NB4 (cell line): ENCODE results near the gene ZDHHC13.
"Not testable (repeated sequence)": the region's sequence is repeated elsewhere in the genome, so short reads cannot be mapped to it uniquely, and the experiment has no call there.

Experiments used
- POLR2A ChIP-seq: IDR thresholded peaks from 2 replicates; pipeline ENCODE4 v1.6.1; 2011; ENCODE audit warnings: mild to moderate bottlenecking; ENCODE audit not compliant: insufficient read length; ENCODE audit errors: extremely low read depth
- TF ChIP-seq, protein P1 (sequence below): IDR thresholded peaks from one replicate; pipeline ENCODE4 v1.5.1; 2012; ENCODE audit warnings: low read depth, low read length

DNA sequence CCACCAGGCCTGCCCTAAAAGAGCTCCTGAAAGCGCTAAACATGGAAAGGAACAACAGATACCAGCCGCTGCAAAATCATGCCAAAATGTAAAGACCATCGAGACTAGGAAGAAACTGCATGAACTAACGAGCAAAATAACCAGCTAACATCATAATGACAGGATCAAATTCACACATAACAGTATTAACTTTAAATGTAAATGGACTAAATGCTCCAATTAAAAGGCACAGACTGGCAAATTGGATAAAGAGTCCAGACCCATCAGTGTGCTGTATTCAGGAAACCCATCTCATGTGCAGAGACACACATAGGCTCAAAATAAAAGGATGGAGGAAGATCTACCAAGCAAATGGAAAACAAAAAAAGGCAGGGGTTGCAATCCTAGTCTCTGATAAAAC lies 19.9 kb downstream of the ZDHHC13 start:
- TF ChIP-seq, protein P1, sequence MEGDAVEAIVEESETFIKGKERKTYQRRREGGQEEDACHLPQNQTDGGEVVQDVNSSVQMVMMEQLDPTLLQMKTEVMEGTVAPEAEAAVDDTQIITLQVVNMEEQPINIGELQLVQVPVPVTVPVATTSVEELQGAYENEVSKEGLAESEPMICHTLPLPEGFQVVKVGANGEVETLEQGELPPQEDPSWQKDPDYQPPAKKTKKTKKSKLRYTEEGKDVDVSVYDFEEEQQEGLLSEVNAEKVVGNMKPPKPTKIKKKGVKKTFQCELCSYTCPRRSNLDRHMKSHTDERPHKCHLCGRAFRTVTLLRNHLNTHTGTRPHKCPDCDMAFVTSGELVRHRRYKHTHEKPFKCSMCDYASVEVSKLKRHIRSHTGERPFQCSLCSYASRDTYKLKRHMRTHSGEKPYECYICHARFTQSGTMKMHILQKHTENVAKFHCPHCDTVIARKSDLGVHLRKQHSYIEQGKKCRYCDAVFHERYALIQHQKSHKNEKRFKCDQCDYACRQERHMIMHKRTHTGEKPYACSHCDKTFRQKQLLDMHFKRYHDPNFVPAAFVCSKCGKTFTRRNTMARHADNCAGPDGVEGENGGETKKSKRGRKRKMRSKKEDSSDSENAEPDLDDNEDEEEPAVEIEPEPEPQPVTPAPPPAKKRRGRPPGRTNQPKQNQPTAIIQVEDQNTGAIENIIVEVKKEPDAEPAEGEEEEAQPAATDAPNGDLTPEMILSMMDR: not testable (repeated sequence)
- not testable (repeated sequence) for TF ChIP-seq POLR2A
